ENCODE measurements around the gene EEF1AKMT4.

Gene EEF1AKMT4

GRCh38 chr3:184290331-184290730, 40.9 kb downstream of the EEF1AKMT4 start:
- Histone ChIP-seq H3K9me3 (no peaks in the 10 kb centered on the region), H3K27me3 (no peaks in the 10 kb centered on the region), H3K4me3 (ENCODE audit: low read depth, low read length) (no peak overlapping the region), H3K36me3 (no peaks in the 10 kb centered on the region), H3K4me1 (no peaks in the 10 kb centered on the region)
- TF ChIP-seq CTCF (IDR thresholded peaks at IDR 0.05; ENCODE audit: low read depth, low read length): no peak
- DNase-seq: no peak

DNA sequence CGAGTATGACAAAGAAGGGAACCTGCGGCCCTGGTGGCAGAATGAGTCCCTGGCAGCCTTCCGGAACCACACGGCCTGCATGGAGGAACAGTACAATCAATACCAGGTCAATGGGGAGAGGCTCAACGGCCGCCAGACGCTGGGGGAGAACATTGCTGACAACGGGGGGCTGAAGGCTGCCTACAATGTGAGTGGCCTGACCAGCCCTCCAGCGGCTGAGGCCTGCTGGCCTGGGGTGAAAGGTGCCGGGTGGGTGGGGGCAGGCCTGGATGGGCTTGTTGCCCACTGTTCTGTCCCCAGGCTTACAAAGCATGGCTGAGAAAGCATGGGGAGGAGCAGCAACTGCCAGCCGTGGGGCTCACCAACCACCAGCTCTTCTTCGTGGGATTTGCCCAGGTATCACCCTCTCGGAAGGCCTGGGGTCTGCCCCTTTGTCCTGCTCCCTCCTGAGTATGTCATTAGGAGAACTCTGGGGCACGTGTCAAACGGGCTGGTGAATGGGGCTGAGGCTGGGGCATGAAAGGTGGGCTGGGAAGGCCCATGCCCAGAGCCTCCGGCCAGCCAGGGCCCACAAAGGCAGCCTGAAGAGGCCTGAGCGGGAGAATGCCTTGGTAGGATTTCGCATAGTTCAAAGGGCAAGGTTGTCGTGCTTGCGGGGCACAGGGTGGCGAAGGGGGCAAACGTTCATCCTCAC, 41.7 kb downstream of the EEF1AKMT4 start:
- TF ChIP-seq CTCF (IDR thresholded peaks at IDR 0.05; ENCODE audit: low read depth, low read length): no peak
- DNase-seq: no peak
- Histone ChIP-seq H3K4me3 (ENCODE audit: low read depth, low read length) (no peak overlapping the region), H3K4me1 (no peaks in the 10 kb centered on the region), H3K27me3 (no peaks in the 10 kb centered on the region), H3K9me3 (no peaks in the 10 kb centered on the region), H3K36me3 (no peaks in the 10 kb centered on the region)

DNA sequence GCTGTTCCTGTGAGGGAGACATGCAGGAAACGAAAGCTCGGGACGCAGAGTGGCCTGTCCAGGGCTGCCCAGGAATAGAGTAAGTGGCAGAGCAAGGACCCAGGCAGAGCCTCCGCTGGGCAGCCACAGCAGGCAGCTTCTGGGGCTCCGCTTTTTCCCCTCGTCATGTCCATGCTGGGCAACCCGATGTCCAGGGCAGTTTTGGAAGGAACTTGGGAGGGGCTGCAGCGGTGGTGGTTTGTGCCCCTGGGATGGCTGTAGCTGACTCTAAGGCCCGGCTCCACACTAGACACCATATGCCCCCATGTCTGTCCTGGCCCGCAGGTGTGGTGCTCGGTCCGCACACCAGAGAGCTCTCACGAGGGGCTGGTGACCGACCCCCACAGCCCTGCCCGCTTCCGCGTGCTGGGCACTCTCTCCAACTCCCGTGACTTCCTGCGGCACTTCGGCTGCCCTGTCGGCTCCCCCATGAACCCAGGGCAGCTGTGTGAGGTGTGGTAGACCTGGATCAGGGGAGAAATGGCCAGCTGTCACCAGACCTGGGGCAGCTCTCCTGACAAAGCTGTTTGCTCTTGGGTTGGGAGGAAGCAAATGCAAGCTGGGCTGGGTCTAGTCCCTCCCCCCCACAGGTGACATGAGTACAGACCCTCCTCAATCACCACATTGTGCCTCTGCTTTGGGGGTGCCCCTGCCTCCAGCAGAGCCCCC, 42.4 kb downstream of the EEF1AKMT4 start:
- no peak for TF ChIP-seq CTCF (IDR thresholded peaks at IDR 0.05; ENCODE audit: low read depth, low read length)
- H3K4me3 ChIP-seq (ENCODE audit: low read depth, low read length): no peak overlapping the region
- H3K4me1 ChIP-seq: no peaks in the 10 kb centered on the region
- H3K27me3 ChIP-seq: no peaks in the 10 kb centered on the region
- no peaks in the 10 kb centered on the region for H3K9me3 ChIP-seq
- no peak for DNase-seq
- H3K36me3 ChIP-seq: no peaks in the 10 kb centered on the region

DNA sequence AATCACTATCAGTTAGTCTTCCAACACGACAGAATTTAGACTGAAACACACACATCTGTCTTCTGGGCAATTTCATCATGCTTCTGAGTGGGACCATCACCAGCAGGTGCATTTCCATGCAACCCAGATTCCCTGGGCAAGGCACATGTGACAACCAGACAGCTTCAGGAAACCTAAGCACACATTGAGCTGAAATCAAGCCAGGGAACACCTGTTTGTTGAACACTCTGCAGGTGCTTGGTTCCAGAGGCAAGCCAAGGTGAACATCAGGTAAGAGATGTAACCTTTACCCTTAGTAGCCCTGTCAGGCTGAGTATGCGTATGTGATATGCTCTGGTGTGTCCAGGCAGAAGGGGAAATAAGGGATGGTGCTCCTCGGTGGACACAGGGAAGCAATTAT, 46.3 kb downstream of the EEF1AKMT4 start:
- no peak for DNase-seq
- Histone ChIP-seq H3K9me3 (no peaks in the 10 kb centered on the region), H3K4me3 (ENCODE audit: low read depth, low read length) (no peak overlapping the region), H3K4me1 (no peaks in the 10 kb centered on the region), H3K27me3 (no peaks in the 10 kb centered on the region), H3K36me3 (peaks cover 10% of the 10 kb centered on the region)
- TF ChIP-seq CTCF (IDR thresholded peaks at IDR 0.05; ENCODE audit: low read depth, low read length): no peak

GRCh38 chr3:184296616-184297015, 47.1 kb downstream of the EEF1AKMT4 start:
- no peak for DNase-seq
- Histone ChIP-seq H3K36me3 (peaks cover 18% of the 10 kb centered on the region), H3K9me3 (no peaks in the 10 kb centered on the region), H3K27me3 (no peaks in the 10 kb centered on the region), H3K4me3 (ENCODE audit: low read depth, low read length) (no peak overlapping the region), H3K4me1 (no peaks in the 10 kb centered on the region)
- no peak for TF ChIP-seq CTCF (IDR thresholded peaks at IDR 0.05; ENCODE audit: low read depth, low read length)

Measured in BE2C (cell line).